Uterus (tissue), 2 donors: ENCODE measurements around the gene PLOD3.
"Not testable (repeated sequence)": the region's sequence is repeated elsewhere in the genome, so short reads cannot be mapped to it uniquely, and the experiment has no call there.

Source experiments
- POLR2A ChIP-seq, 2 donors: fragments of 450-650 bp; IDR thresholded peaks; one replicate each; pipeline ENCODE4 v1.6.1; 2016; ENCODE audit warnings: antibody characterized with exemption in 2 of 2, mild to moderate bottlenecking in 1 of 2, moderate library complexity in 1 of 2
- TF ChIP-seq, protein P1 (sequence below), 4 experiments: fragments of 200-600 bp in 2 of 4; fragments of 450-650 bp in 2 of 4; sonication (generic) in 2 of 4; IDR thresholded peaks; one replicate each; pipeline ENCODE4 v1.5.1; 2016 to 2019; ENCODE audit warnings: antibody characterized with exemption in 4 of 4, mild to moderate bottlenecking in 2 of 4, moderate library complexity in 1 of 4

- TF ChIP-seq, protein P1, sequence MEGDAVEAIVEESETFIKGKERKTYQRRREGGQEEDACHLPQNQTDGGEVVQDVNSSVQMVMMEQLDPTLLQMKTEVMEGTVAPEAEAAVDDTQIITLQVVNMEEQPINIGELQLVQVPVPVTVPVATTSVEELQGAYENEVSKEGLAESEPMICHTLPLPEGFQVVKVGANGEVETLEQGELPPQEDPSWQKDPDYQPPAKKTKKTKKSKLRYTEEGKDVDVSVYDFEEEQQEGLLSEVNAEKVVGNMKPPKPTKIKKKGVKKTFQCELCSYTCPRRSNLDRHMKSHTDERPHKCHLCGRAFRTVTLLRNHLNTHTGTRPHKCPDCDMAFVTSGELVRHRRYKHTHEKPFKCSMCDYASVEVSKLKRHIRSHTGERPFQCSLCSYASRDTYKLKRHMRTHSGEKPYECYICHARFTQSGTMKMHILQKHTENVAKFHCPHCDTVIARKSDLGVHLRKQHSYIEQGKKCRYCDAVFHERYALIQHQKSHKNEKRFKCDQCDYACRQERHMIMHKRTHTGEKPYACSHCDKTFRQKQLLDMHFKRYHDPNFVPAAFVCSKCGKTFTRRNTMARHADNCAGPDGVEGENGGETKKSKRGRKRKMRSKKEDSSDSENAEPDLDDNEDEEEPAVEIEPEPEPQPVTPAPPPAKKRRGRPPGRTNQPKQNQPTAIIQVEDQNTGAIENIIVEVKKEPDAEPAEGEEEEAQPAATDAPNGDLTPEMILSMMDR (IDR thresholded peaks at IDR 0.05) = not testable (repeated sequence)
- not testable (repeated sequence) for TF ChIP-seq POLR2A (IDR thresholded peaks at IDR 0.05)
Observed at GRCh38 chr7:101264102-101264706, 46.8 kb upstream of the PLOD3 start.
